Central memory CD4-positive, alpha-beta T cell (primary cell): ENCODE measurements around the gene MAPRE2.

Source experiments
- DNase-seq: peaks from one replicate; pipeline ENCODE4 v3.0.0; 2022
- total RNA-seq, 3 experiments: gene quantifications; one replicate each; lab custom pipeline; 2026; lab: John Stamatoyannopoulos, UW

The MAPRE2 gene
- total RNA-seq = 60.4 to 105 (median 62.8) reads per million in 3 experiments

GRCh38 chr18:35040988-35041814 is at the start of gene MAPRE2:
TSS of gene MAPRE2 (plus strand) at chr18:35041413. CDS start at chr18:35041540, 127 bp downstream.
- DNase-seq = peak; percentile 99

- DNase-seq = no peak
Observed at GRCh38 chr18:34991561-34991960, 49.7 kb upstream of the MAPRE2 start.

- no peak for DNase-seq
Observed at GRCh38 chr18:34993289-34993688, 47.9 kb upstream of the MAPRE2 start.

GRCh38 chr18:34995746-34996145 is 45.5 kb upstream of the MAPRE2 start:
- no peak for DNase-seq

- DNase-seq = no peak
Observed at GRCh38 chr18:34998661-34999060, 42.6 kb upstream of the MAPRE2 start.

- no peak for DNase-seq
Observed at GRCh38 chr18:34999756-35000289, 41.4 kb upstream of the MAPRE2 start.

GRCh38 chr18:35000457-35000856 is 40.8 kb upstream of the MAPRE2 start:
- no peak for DNase-seq

GRCh38 chr18:35002120-35002519 is 39.1 kb upstream of the MAPRE2 start:
- DNase-seq = no peak

- DNase-seq = peak; percentile 45
Observed at GRCh38 chr18:35005963-35006577, 35.1 kb upstream of the MAPRE2 start.

- no peak for DNase-seq
Observed at GRCh38 chr18:35010156-35010555, 31.1 kb upstream of the MAPRE2 start.

- no peak for DNase-seq
Observed at GRCh38 chr18:35010993-35011392, 30.2 kb upstream of the MAPRE2 start.

GRCh38 chr18:35019933-35020332 is 21.3 kb upstream of the MAPRE2 start:
- no peak for DNase-seq

GRCh38 chr18:35022426-35023001 is 18.7 kb upstream of the MAPRE2 start:
- DNase-seq = no peak

- no peak for DNase-seq
Observed at GRCh38 chr18:35024196-35024595, 17.0 kb upstream of the MAPRE2 start.

GRCh38 chr18:35024965-35025364 is 16.2 kb upstream of the MAPRE2 start:
- no peak for DNase-seq

GRCh38 chr18:35026407-35027061 is 14.7 kb upstream of the MAPRE2 start:
- DNase-seq = peak; percentile 55

GRCh38 chr18:35027206-35027605 is 14.0 kb upstream of the MAPRE2 start:
- no peak for DNase-seq

- no peak for DNase-seq
Observed at GRCh38 chr18:35028536-35028935, 12.7 kb upstream of the MAPRE2 start.

- no peak for DNase-seq
Observed at GRCh38 chr18:35029103-35029502, 12.1 kb upstream of the MAPRE2 start.

GRCh38 chr18:35029770-35030169 is 11.4 kb upstream of the MAPRE2 start:
- peak; percentile 56 for DNase-seq

GRCh38 chr18:35030277-35030989 is 10.8 kb upstream of the MAPRE2 start:
- peak; percentile 76 for DNase-seq

- no peak for DNase-seq
Observed at GRCh38 chr18:35032113-35032512, 9.1 kb upstream of the MAPRE2 start.
